ENCODE results near the gene LRP4.

DNA sequence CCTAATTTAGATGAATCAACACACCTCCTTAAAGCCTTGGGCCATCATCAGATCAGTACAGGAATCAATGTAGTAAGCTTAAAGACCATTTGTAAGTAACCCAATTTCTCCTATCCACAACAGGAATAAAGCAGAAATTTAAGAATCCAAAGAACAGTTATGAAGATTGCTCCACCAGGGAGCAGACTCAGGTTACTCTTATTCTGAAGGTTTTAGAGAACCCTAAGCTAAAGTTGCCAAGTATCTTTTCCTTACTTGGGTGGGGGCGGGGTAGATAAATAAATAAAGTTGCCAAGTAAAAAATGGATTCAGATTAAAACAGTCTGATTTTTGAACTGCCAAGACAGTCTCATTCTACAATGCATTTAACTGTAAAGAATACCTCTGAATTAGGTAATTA, 90.4 kb downstream of the LRP4 start:
- TF ChIP-seq, protein P1, sequence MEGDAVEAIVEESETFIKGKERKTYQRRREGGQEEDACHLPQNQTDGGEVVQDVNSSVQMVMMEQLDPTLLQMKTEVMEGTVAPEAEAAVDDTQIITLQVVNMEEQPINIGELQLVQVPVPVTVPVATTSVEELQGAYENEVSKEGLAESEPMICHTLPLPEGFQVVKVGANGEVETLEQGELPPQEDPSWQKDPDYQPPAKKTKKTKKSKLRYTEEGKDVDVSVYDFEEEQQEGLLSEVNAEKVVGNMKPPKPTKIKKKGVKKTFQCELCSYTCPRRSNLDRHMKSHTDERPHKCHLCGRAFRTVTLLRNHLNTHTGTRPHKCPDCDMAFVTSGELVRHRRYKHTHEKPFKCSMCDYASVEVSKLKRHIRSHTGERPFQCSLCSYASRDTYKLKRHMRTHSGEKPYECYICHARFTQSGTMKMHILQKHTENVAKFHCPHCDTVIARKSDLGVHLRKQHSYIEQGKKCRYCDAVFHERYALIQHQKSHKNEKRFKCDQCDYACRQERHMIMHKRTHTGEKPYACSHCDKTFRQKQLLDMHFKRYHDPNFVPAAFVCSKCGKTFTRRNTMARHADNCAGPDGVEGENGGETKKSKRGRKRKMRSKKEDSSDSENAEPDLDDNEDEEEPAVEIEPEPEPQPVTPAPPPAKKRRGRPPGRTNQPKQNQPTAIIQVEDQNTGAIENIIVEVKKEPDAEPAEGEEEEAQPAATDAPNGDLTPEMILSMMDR (IDR thresholded peaks at IDR 0.05) = no peak
- TF ChIP-seq EP300 (IDR thresholded peaks at IDR 0.05) = no peak

Measured in sigmoid colon (tissue), 4 donors.